Prostate gland (tissue), 2 donors: ENCODE measurements around the gene BRD3.

Source experiments
- CTCF ChIP-seq, 4 experiments: fragments of 200-600 bp in 2 of 4; fragments of 450-650 bp in 2 of 4; sonication (generic) in 2 of 4; IDR thresholded peaks; 1 replicate in 3 of 4; 2 replicates in 1 of 4; pipeline ENCODE4 v1.5.1; 2016 to 2019; ENCODE audit warnings: antibody characterized with exemption in 4 of 4, mild to moderate bottlenecking in 2 of 4, moderate library complexity in 2 of 4
- POLR2A ChIP-seq: fragments of 450-650 bp; IDR thresholded peaks from one replicate; pipeline ENCODE4 v1.6.1; 2016; ENCODE audit warnings: antibody characterized with exemption, mild to moderate bottlenecking

- TF ChIP-seq POLR2A: no peak
- no peak for TF ChIP-seq CTCF (IDR thresholded peaks at IDR 0.05)
These were observed 26.8 kb downstream of the BRD3 start for GRCh38 chr9:134040781-134041648.
